ENCODE results near the gene RAB3C. TPM values are rescaled to one million over a fixed set of nuclear protein-coding genes. Genes with fewer than 3 reads are reported as not detected.

RAB3C gene
- total RNA-seq, 1 experiment from 2014 or later: not detected

DNA sequence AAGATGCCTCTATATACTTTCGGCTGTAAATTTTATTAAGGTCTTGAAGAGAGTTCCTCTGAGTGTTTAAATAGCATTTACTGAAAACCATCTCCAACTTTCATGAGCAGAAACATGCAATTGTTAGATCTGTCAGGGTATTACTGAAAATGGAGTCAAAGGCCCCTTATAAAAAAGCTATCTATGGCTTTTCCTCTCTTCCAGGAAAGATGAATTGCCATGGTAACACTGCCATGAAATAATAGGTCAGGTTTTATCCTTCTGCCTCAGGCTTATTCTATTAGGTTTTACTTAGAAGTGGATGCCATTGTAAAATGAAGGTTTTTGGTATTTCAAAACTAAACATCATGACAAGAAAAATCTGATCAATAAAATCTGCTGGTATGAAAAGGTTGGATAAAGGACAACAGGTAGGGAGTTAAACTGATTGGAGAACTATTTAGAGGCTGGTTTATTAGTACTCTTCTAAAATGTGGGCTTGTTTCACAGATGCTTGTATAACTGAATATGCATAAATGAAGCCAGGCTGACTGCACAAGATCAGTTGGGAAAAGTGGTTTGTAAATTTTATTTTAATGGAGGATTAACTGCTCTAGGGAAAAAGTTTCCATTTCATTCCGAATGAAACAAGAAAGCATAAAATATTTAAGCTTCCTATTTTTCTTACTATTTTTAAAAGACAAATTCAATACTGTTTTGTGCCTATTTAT is 135.5 kb downstream of the RAB3C start:
- intact Hi-C loops (cut with micrococcal nuclease; ENCODE audit: unreplicated experiment): no loop called here

DNA sequence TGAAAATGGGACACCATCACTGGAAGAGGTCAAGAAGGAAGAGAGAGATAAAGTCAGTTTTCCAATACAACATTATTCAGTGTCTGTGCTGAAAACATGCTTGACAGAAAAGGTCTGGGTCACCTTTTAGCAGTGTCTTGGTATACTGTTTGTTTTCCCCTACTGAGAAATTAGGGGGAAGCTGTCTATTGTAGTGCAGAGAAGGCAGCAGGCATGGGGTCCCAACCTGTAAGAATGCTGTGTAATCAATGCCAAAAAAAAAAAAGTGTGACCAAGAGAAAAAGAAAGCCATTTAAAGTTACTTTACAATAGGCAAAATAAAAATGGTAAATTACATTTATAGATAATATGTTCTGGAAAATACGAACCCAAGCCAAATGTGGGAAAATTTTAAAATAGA is 139.3 kb downstream of the RAB3C start:
- CTCF ChIA-PET: no interaction called here
- POLR2A ChIA-PET: no interaction called here
- Histone ChIP-seq H3K27ac (ENCODE audit: low read length) (no peak overlapping the region), H3K36me3 (ENCODE audit: control insufficient read depth, insufficient read depth, low read length) (no peaks in the 10 kb centered on the region), H3K4me3 (ENCODE audit: low read depth in 2 of 2, low read length in 2 of 2) (no peak overlapping the region), H3K9me3 (ENCODE audit: control insufficient read depth, insufficient read depth, low read depth, low read length) (no peaks in the 10 kb centered on the region), H3K27me3 (ENCODE audit: control insufficient read depth, insufficient read depth, low read length) (no peaks in the 10 kb centered on the region), H3K4me1 (ENCODE audit: control insufficient read depth, insufficient read depth, low read length) (no peaks in the 10 kb centered on the region)
- BruUV-seq (replicated peaks): no TSS peak
- ATAC-seq (no peak), DNase-seq (ENCODE audit: low read depth, low spot score) (no peak)
- in situ Hi-C loops (cut with HindIII; ENCODE audit: low pct_unique_long_range_greater_than_20kb, low sequenced_read_pairs) (no loop called here), intact Hi-C loops (cut with micrococcal nuclease; ENCODE audit: unreplicated experiment) (no loop called here)
- TF ChIP-seq, protein P1, sequence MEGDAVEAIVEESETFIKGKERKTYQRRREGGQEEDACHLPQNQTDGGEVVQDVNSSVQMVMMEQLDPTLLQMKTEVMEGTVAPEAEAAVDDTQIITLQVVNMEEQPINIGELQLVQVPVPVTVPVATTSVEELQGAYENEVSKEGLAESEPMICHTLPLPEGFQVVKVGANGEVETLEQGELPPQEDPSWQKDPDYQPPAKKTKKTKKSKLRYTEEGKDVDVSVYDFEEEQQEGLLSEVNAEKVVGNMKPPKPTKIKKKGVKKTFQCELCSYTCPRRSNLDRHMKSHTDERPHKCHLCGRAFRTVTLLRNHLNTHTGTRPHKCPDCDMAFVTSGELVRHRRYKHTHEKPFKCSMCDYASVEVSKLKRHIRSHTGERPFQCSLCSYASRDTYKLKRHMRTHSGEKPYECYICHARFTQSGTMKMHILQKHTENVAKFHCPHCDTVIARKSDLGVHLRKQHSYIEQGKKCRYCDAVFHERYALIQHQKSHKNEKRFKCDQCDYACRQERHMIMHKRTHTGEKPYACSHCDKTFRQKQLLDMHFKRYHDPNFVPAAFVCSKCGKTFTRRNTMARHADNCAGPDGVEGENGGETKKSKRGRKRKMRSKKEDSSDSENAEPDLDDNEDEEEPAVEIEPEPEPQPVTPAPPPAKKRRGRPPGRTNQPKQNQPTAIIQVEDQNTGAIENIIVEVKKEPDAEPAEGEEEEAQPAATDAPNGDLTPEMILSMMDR (IDR thresholded peaks at IDR 0.05): no peak
- no peak for TF ChIP-seq TCF7L2 (IDR thresholded peaks at IDR 0.05; ENCODE audit: low read depth, low read length)
- TF ChIP-seq POLR2AphosphoS5 (IDR thresholded peaks at IDR 0.05; ENCODE audit: low read depth, low read length): no peak
- TF ChIP-seq, protein P2, sequence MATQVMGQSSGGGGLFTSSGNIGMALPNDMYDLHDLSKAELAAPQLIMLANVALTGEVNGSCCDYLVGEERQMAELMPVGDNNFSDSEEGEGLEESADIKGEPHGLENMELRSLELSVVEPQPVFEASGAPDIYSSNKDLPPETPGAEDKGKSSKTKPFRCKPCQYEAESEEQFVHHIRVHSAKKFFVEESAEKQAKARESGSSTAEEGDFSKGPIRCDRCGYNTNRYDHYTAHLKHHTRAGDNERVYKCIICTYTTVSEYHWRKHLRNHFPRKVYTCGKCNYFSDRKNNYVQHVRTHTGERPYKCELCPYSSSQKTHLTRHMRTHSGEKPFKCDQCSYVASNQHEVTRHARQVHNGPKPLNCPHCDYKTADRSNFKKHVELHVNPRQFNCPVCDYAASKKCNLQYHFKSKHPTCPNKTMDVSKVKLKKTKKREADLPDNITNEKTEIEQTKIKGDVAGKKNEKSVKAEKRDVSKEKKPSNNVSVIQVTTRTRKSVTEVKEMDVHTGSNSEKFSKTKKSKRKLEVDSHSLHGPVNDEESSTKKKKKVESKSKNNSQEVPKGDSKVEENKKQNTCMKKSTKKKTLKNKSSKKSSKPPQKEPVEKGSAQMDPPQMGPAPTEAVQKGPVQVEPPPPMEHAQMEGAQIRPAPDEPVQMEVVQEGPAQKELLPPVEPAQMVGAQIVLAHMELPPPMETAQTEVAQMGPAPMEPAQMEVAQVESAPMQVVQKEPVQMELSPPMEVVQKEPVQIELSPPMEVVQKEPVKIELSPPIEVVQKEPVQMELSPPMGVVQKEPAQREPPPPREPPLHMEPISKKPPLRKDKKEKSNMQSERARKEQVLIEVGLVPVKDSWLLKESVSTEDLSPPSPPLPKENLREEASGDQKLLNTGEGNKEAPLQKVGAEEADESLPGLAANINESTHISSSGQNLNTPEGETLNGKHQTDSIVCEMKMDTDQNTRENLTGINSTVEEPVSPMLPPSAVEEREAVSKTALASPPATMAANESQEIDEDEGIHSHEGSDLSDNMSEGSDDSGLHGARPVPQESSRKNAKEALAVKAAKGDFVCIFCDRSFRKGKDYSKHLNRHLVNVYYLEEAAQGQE (IDR thresholded peaks at IDR 0.05; ENCODE audit: insufficient read depth in 1 of 2, low read depth in 2 of 2, low read length in 1 of 2): no peak
- no peak for TF ChIP-seq SIN3A (IDR thresholded peaks at IDR 0.05; ENCODE audit: borderline replicate concordance, insufficient read depth, low read depth, low read length)

More for the DNA sequence above, 135.5 kb downstream of the RAB3C start:
- no peak overlapping the region for H3K27ac ChIP-seq (ENCODE audit: low read length)
- no peak for TF ChIP-seq SIN3A (IDR thresholded peaks at IDR 0.05; ENCODE audit: borderline replicate concordance, insufficient read depth, low read depth, low read length)
- TF ChIP-seq, protein P2 (IDR thresholded peaks at IDR 0.05; ENCODE audit: insufficient read depth in 1 of 2, low read depth in 2 of 2, low read length in 1 of 2): no peak
- TF ChIP-seq TCF7L2 (IDR thresholded peaks at IDR 0.05; ENCODE audit: low read depth, low read length): no peak
- TF ChIP-seq, protein P1 (IDR thresholded peaks at IDR 0.05): no peak
- DNase-seq (ENCODE audit: low read depth, low spot score) (no peak), ATAC-seq (no peak)
- no peaks in the 10 kb centered on the region for H3K27me3 ChIP-seq (ENCODE audit: control insufficient read depth, insufficient read depth, low read length)
- CTCF ChIA-PET: no interaction called here
- in situ Hi-C loops (cut with HindIII; ENCODE audit: low pct_unique_long_range_greater_than_20kb, low sequenced_read_pairs): no loop called here
- peaks cover 8% of the 10 kb centered on the region; the same call in 1 of the 2 replicates for H3K9me3 ChIP-seq (ENCODE audit: control insufficient read depth, insufficient read depth, low read depth, low read length)
- no peaks in the 10 kb centered on the region for H3K36me3 ChIP-seq (ENCODE audit: control insufficient read depth, insufficient read depth, low read length)
- no peak overlapping the region for H3K4me3 ChIP-seq (ENCODE audit: low read depth in 2 of 2, low read length in 2 of 2)
- no TSS peak for BruUV-seq (replicated peaks)
- no peaks in the 10 kb centered on the region for H3K4me1 ChIP-seq (ENCODE audit: control insufficient read depth, insufficient read depth, low read length)
- POLR2A ChIA-PET: no interaction called here

Measured in Panc1 (cell line).